Duodenal mucosa (tissue), 2 donors: ENCODE results near the gene ZC3H15.
"Not testable (repeated sequence)": the region's sequence is repeated elsewhere in the genome, so short reads cannot be mapped to it uniquely, and the experiment has no call there.

Experiments used
- H3K27ac ChIP-seq: one replicate; pipeline ENCODE4 v1.7.0; 2013; ENCODE audit warnings: low read depth, low read length
- H3K27me3 ChIP-seq, 2 donors: one replicate each; pipeline ENCODE4 v1.7.0; 2013; ENCODE audit warnings: low read length in 2 of 2, control low read depth in 1 of 2; ENCODE audit not compliant: insufficient read depth in 2 of 2, control insufficient read depth in 1 of 2
- H3K36me3 ChIP-seq, 2 donors: one replicate each; pipeline ENCODE4 v1.7.0; 2013; ENCODE audit warnings: low read length in 2 of 2, control low read depth in 1 of 2; ENCODE audit not compliant: insufficient read depth in 2 of 2, control insufficient read depth in 1 of 2
- H3K4me1 ChIP-seq, 2 donors: one replicate each; pipeline ENCODE4 v1.7.0; 2013; ENCODE audit warnings: low read length in 2 of 2, control low read depth in 1 of 2; ENCODE audit not compliant: insufficient read depth in 2 of 2, control insufficient read depth in 1 of 2
- H3K4me3 ChIP-seq, 2 donors: one replicate each; pipeline ENCODE4 v1.7.0; 2013; ENCODE audit warnings: low read length in 2 of 2, low read depth in 1 of 2
- H3K9ac ChIP-seq, 2 donors: one replicate each; pipeline ENCODE4 v1.7.0; 2013; ENCODE audit warnings: low read length in 2 of 2, low read depth in 1 of 2
- H3K9me3 ChIP-seq, 2 donors: one replicate each; pipeline ENCODE4 v1.7.0; 2013; ENCODE audit warnings: low read length in 2 of 2, control low read depth in 1 of 2; ENCODE audit not compliant: control insufficient read depth in 1 of 2

ZC3H15 gene

DNA sequence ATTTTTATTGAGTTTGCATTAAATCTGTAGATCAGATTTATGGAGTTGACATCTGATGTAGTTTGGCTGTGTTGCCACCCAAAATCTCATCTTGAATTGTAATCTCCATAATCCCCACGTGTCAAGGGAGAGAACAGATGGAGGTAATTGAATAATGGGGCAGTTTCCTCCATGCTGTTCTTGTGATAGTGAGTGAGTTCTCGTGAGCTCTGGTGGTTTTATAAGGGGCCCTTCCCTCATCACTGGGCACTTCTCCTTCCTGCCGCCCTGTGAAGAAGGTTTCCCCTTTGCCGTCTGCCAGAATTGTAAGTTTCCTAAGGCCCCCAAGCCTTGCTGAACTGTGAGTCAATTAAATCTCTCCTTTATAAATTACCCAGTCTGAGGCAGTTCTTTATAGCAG lies 32.2 kb downstream of the ZC3H15 start:
- no peak overlapping the region for H3K9ac ChIP-seq
- no peak overlapping the region for H3K27ac ChIP-seq
- H3K36me3 ChIP-seq: peaks cover 0 to 22% of the 10 kb centered on the region in 2 donors

DNA sequence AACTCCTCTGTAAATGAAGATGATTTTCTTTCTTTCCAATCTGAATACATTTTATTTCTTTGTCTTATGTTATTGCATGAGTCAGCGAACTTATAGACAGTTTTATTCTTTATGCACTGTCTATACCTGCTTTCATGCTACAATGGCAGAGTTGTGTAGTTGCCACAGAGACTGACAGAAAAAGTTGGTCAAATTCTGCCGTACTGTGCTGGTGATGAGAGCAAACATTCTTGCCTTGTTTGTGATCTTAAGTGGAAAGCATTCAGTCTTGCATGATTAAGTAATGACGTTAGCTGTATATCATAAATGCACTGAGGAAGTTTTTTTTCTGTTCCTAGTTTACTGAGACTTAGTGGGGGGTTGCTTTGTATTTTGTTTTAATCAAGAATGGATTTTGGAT lies 32.9 kb downstream of the ZC3H15 start:
- Histone ChIP-seq H3K27ac (no peak overlapping the region), H3K36me3 (peaks cover 0 to 15% of the 10 kb centered on the region in 2 donors)

More for the DNA sequence above, 32.2 kb downstream of the ZC3H15 start:
- Histone ChIP-seq H3K9me3 (no peaks in the 10 kb centered on the region), H3K4me1 (no peaks in the 10 kb centered on the region), H3K4me3 (no peak overlapping the region), H3K27me3 (no peaks in the 10 kb centered on the region)

DNA sequence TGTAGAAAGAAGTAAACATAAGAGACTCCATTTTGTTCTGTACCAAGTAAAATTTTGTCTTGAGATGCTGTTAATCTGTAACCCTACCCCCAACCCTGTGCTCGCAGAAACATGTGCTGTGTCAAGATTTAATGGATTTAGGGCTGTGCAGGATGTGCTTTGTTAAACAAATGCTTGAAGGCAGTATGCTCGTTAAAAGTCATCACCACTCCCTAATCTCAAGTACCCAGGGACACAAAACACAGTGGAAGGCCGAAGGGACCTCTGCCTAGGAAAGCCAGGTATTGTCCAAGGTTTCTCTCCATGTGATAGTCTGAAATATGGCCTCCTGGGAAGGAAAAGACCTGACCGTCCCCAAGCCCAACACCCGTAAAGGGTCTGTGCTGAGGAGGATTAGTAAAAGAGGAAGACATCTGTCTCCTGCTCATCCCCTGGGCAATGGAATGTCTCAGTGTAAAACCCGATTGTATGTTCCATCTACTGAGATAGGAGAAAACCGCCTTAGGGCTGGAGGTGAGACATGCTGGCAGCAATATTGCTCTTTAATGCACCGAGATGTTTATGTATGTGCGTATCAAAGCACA lies 35.6 kb downstream of the ZC3H15 start:
- H3K27ac ChIP-seq, H3K27me3 ChIP-seq, H3K4me3 ChIP-seq, H3K9me3 ChIP-seq, H3K4me1 ChIP-seq, H3K9ac ChIP-seq: not testable (repeated sequence)
- peaks cover 0 to 13% of the 10 kb centered on the region in 2 donors for H3K36me3 ChIP-seq

More for the DNA sequence above, 32.9 kb downstream of the ZC3H15 start:
- Histone ChIP-seq H3K4me1 (no peaks in the 10 kb centered on the region), H3K9me3 (no peaks in the 10 kb centered on the region), H3K4me3 (no peak overlapping the region), H3K9ac (no peak overlapping the region), H3K27me3 (no peaks in the 10 kb centered on the region)

DNA sequence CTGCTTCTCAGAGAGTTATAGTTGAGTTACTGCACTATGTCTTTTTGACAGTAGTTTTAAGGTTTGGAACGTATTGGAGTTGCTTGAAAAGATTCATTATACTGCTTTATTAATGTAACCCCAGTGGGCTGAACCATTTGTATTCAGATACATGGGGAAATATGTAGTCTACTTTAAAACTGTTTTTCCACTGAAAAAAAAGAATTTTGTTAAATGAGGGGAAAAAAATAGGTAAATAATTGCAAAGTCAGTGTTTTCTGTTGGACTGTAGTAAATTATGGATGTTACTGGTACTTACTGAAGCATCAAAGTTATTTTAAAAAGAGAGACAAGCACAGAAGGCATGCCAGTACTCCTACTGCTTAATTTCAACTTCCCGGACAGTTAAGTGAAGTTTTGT lies 36.4 kb downstream of the ZC3H15 start:
- Histone ChIP-seq H3K9ac (no peak overlapping the region), H3K27ac (no peak overlapping the region), H3K4me1 (no peaks in the 10 kb centered on the region), H3K36me3 (peaks cover 0 to 13% of the 10 kb centered on the region in 2 donors), H3K9me3 (no peaks in the 10 kb centered on the region), H3K27me3 (no peaks in the 10 kb centered on the region), H3K4me3 (no peak overlapping the region)

DNA sequence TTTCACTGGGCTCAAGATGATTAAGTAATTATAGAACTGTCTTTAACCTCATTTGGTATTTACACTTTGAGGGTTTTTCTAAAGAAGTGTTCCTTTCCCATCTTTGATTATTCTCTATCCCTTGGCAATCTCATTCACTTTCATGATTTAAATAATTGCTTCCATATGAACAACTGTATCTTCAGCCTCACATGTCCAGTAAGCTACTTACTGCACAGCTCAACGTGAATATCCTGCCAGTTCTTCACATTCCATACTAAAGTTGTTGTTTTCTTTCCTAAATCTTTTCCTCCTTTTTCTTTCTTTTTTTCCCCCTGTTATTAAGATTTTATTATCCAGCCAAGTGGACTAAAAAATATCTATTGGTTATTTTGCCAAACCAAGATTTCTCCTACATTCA lies 37.7 kb downstream of the ZC3H15 start:
- H3K27ac ChIP-seq: no peak overlapping the region
- no peak overlapping the region for H3K4me3 ChIP-seq
- no peak overlapping the region for H3K9ac ChIP-seq
- H3K4me1 ChIP-seq: no peaks in the 10 kb centered on the region
- H3K9me3 ChIP-seq: no peaks in the 10 kb centered on the region
- no peaks in the 10 kb centered on the region for H3K27me3 ChIP-seq
- peaks cover 0 to 11% of the 10 kb centered on the region in 2 donors for H3K36me3 ChIP-seq

DNA sequence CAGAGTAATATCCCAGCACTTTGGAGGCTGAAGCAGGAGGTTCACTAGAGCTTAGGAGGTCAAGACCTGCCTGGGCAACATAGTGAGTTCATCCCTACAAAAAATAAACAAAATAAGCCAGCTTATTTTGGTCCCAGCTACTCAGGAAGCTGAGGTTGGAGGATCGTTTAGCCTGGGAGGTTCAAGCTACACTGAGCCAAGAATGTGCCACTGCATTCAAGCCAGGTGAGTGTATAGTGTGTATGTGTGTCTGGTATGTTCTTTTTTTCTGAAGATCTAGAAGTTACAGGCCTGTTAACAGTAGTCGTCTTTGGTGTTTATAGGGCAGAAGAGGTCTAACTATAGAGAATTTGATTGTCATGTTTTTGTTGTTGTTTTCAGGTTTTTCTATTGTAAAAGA lies 40.2 kb downstream of the ZC3H15 start:
- Histone ChIP-seq H3K27me3 (no peaks in the 10 kb centered on the region), H3K36me3 (peaks cover 0 to 2% of the 10 kb centered on the region in 2 donors), H3K27ac (no peak overlapping the region), H3K9me3 (no peaks in the 10 kb centered on the region), H3K4me3 (no peak overlapping the region), H3K4me1 (peaks cover 0 to under 1% of the 10 kb centered on the region in 2 donors), H3K9ac (no peak overlapping the region)

DNA sequence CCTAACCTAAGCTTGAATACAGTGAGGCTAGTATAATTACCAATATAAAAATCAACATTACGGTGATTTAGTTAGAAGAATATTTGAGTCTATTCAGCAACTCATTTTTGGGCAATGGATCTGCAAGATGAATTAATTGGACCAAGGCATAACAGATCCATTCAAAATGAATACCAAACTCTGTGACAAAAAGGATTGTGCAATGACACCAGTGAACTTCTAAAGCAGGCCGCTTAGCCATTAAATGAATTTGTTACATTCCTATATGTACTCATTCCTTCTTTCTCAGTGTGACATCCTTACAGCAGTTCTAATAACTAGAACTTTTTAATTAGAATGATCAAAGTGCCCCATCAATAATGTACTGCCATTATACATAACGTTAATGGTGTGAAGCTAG lies 44.3 kb downstream of the ZC3H15 start:
- H3K27ac ChIP-seq: no peak overlapping the region
- H3K9me3 ChIP-seq: no peaks in the 10 kb centered on the region
- no peak overlapping the region for H3K4me3 ChIP-seq
- no peaks in the 10 kb centered on the region for H3K27me3 ChIP-seq
- no peak overlapping the region for H3K9ac ChIP-seq
- peaks cover 0 to 18% of the 10 kb centered on the region in 2 donors for H3K4me1 ChIP-seq
- H3K36me3 ChIP-seq: no peaks in the 10 kb centered on the region

DNA sequence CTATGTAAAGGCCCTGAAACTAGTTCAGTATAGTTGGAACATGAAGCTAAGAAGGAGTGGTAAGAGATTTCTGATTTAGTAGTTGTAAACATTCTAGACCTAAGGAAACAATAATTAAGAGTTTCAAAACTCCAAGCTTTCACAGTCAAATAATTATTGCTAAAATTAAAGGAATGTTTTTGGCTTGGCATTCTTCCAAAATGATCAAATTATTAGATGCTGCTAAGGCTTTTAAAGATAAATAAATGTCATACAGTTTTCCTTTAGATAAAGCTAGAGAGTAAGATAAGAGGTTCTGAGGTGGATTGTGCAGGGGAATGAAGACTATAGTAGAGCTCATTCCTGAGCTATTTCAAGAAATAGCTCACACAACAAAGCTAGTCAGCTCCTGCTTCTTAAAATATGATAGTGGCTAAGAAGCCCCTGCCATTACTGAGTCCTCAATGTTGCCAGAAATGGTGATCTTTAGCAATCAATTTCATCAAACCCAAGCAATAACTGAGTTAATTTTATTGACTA lies 45.3 kb downstream of the ZC3H15 start:
- no peak overlapping the region for H3K27ac ChIP-seq
- no peaks in the 10 kb centered on the region for H3K9me3 ChIP-seq
- peaks cover 0 to 18% of the 10 kb centered on the region in 2 donors for H3K4me1 ChIP-seq
- H3K4me3 ChIP-seq: no peak overlapping the region
- no peaks in the 10 kb centered on the region for H3K36me3 ChIP-seq
- no peaks in the 10 kb centered on the region for H3K27me3 ChIP-seq
- no peak overlapping the region for H3K9ac ChIP-seq

DNA sequence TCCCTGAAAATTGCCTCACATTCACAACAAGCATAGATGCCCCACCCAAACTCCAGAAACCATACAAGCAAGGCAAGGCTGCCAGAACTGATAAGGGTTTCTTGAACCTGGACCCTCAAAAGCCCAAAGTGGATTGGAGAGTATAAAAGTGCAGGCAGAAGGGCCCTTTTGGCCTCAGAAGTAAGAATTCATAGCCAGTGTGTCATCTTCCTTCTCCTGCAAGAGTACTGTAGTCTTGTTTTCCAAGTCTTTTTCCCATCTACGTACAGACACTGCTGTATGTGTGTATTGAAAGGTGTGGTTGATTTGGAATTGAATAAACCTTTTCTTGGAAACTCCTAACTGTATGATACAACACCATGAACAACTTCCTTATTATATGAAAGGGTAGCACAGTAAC lies 46.8 kb downstream of the ZC3H15 start:
- Histone ChIP-seq H3K36me3 (no peaks in the 10 kb centered on the region), H3K27me3 (no peaks in the 10 kb centered on the region), H3K9me3 (no peaks in the 10 kb centered on the region), H3K4me3 (peak overlapping the region in 1 of 2 donors; percentile 44), H3K27ac (no peak overlapping the region), H3K9ac (no peak overlapping the region), H3K4me1 (peaks cover 0 to 18% of the 10 kb centered on the region in 2 donors)

DNA sequence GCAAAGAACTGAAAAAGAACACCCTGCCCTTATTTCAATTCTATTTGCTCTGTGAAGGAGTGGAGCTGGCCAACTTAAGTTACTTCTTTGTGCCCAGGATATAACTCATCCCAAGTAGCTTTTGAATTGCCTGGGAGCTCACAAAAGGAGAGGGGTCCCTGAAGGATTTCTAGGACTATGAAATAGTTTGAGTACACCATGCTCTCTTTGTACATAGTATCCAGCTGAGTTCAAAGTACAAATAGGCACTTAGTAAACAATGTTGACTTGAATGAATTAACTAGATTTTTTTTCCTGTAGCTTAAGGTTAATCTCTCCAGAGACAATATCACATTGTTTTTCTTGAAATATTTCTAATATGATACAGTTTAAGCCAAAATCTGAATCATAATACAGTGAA lies 47.7 kb downstream of the ZC3H15 start:
- Histone ChIP-seq H3K4me3 (no peak overlapping the region), H3K27ac (no peak overlapping the region), H3K27me3 (no peaks in the 10 kb centered on the region), H3K4me1 (peaks cover 0 to 18% of the 10 kb centered on the region in 2 donors), H3K9me3 (no peaks in the 10 kb centered on the region), H3K9ac (no peak overlapping the region), H3K36me3 (no peaks in the 10 kb centered on the region)
